ENCODE data around the gene UGT3A2.

Gene UGT3A2

GRCh38 chr5:35999547-35999946 is 67.1 kb downstream of the UGT3A2 start:
- no peak for DNase-seq

GRCh38 chr5:35996076-35996475 is 70.6 kb downstream of the UGT3A2 start:
- no peak for DNase-seq

- peak; percentile 79 to 88 for DNase-seq
These were observed 75.6 kb downstream of the UGT3A2 start, which contains the start of gene UGT3A1 for GRCh38 chr5:35990941-35991611. TSS of gene UGT3A1 (minus strand) at chr5:35991390. CDS start at chr5:35991240, 150 bp downstream.

GRCh38 chr5:35990520-35990919 is 76.2 kb downstream of the UGT3A2 start:
- DNase-seq: no peak

GRCh38 chr5:35988529-35988928 is 78.2 kb downstream of the UGT3A2 start:
- DNase-seq: no peak

GRCh38 chr5:35987776-35988175 is 78.9 kb downstream of the UGT3A2 start:
- DNase-seq: no peak
